ENCODE measurements around the gene TNFRSF13B.

GRCh38 chr17:16976725-16977550 lies 5.0 kb upstream of the TNFRSF13B start:
- TF ChIP-seq CTCF (IDR thresholded peaks at IDR 0.05; ENCODE audit: low read depth, low read length) (no peak), POLR2A (IDR thresholded peaks at IDR 0.05; ENCODE audit: extremely low read depth, insufficient read length) (no peak), MAX (IDR thresholded peaks at IDR 0.05; ENCODE audit: low read depth, low read length) (no peak)
